ENCODE data around the gene ELOF1.

DNA sequence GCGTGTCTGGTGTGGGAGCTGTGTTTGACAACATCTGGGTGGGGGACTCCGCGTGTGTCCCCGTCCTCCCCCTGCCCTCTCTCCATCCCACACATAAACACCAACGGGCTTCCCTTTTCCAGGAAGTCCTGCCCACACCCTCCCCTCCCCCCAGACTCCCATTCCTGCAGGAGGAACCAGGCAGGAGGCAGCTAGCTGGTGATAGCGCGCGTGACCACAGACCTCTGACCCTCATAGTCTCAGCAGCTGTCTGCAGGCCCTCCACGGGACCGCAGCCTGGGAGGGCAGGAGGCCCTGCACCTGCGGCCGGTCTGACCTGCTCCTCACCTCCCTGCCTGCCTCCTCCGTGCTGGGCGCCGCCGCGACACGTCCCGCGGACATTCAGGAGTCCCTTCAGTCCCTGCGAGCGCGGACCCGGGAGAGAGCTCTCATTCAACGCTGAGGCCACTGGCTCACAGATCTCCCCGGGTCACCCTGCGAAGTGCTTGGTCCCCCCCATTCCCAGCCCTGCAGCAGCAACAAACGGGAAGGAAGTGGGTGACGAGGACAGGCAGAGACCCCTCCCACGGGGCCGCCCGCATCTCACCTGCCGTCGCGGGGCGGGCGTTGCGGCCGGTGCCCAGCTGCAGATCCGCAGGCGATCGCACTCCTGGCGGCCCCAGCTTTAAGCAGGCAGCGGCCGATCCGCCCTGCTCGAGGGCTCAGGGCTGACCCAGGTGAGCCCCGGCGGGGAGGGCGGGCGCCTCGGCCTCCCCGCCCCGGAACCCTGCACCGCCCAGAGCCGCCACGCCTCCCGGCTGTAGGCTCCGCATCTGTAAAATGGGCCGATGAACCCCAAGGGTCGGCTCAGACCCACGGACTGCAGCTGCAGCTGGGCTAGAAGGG lies 19.5 kb upstream of the ELOF1 start:
- TF ChIP-seq ELF4 (IDR thresholded peaks at IDR 0.05) (no peak), HDGF (IDR thresholded peaks at IDR 0.05; ENCODE audit: borderline replicate concordance) (no peak), SP1 (IDR thresholded peaks at IDR 0.05) (no peak), SUZ12 (IDR thresholded peaks at IDR 0.05) (no peak)
